IMR-90 (cell line): Measurements from ENCODE around the gene CTAGE4. TPM values are rescaled to one million over a fixed set of nuclear protein-coding genes. Genes with fewer than 3 reads are reported as not detected.

Source experiments
- ATAC-seq: fragments of 200-7000 bp; cut with Tn5 transposase; 2 replicates; pipeline ENCODE4 v1.9.1; 2020; ENCODE audit warnings: low read depth, mild to moderate bottlenecking, moderate library complexity
- BruUV-seq: library from RNA; stranded (reverse); fragments of 400-500 nt; replicated peaks from 2 replicates; lab custom pipeline; 2021; lab: Mats Ljungman, UMichigan
- CTCF ChIA-PET: fragments of 300-600 bp; formaldehyde crosslinking; extraction: SDS; loops from one replicate; lab custom pipeline; 2021; ENCODE audit warnings: antibody characterized with exemption; lab: Yijun Ruan, JAX
- POLR2A ChIA-PET: fragments of 300-600 bp; sonication (Branson Sonifier 250); formaldehyde crosslinking; loops from one replicate; lab custom pipeline; 2022; ENCODE audit warnings: antibody characterized with exemption; ENCODE audit not compliant: unreplicated experiment; lab: Charles Lee
- DNase-seq: peaks from one replicate; pipeline ENCODE4 v3.0.0; 2013
- H2AFZ ChIP-seq: replicated peaks from 2 replicates; pipeline ENCODE3; 2013; ENCODE audit warnings: low read length, mild to moderate bottlenecking; ENCODE audit not compliant: poor library complexity
- H2AK5ac ChIP-seq: 2 replicates; pipeline ENCODE4 v1.6.1; 2013; ENCODE audit warnings: low read depth, low read length, inconsistent platforms
- H2AK9ac ChIP-seq: replicated peaks from 2 replicates; pipeline ENCODE3; 2013; ENCODE audit warnings: mild to moderate bottlenecking, low read depth, low read length, moderate library complexity; ENCODE audit not compliant: poor library complexity
- H2BK120ac ChIP-seq: 2 replicates; pipeline ENCODE4 v1.6.1; 2013; ENCODE audit warnings: low read depth, low read length, inconsistent platforms
- H2BK15ac ChIP-seq: 3 replicates; pipeline ENCODE4 v1.6.1; 2013; ENCODE audit warnings: low read depth, low read length, inconsistent platforms
- H2BK20ac ChIP-seq: 2 replicates; pipeline ENCODE4 v1.6.1; 2013; ENCODE audit warnings: low read depth, mild to moderate bottlenecking, inconsistent platforms, low read length, moderate library complexity
- H2BK5ac ChIP-seq: 2 replicates; pipeline ENCODE4 v1.6.1; 2013; ENCODE audit warnings: mild to moderate bottlenecking, low read depth, low read length, inconsistent platforms; ENCODE audit not compliant: poor library complexity, severe bottlenecking
- H3K14ac ChIP-seq: replicated peaks from 2 replicates; pipeline ENCODE4 v1.6.1; 2013; ENCODE audit warnings: low read depth, low read length, inconsistent platforms
- H3K18ac ChIP-seq: 2 replicates; pipeline ENCODE4 v1.6.1; 2013; ENCODE audit warnings: low read depth, low read length, control low read depth
- H3K23ac ChIP-seq: 2 replicates; pipeline ENCODE4 v1.6.1; 2013; ENCODE audit warnings: low read depth, low read length, inconsistent platforms
- H3K27ac ChIP-seq: 2 replicates; pipeline ENCODE4 v1.5.1; 2013; ENCODE audit warnings: mild to moderate bottlenecking, control low read depth, low read length; ENCODE audit not compliant: insufficient read depth
- H3K27me3 ChIP-seq: 2 replicates; pipeline ENCODE4 v1.6.1; 2013; ENCODE audit warnings: low read length; ENCODE audit not compliant: control insufficient read depth, insufficient read depth
- H3K36me3 ChIP-seq: 2 replicates; pipeline ENCODE4 v1.6.1; 2013; ENCODE audit warnings: low read length, mixed read lengths; ENCODE audit not compliant: control insufficient read depth, insufficient read depth
- H3K4ac ChIP-seq: 2 replicates; pipeline ENCODE4 v1.6.1; 2013; ENCODE audit warnings: low read depth, low read length, inconsistent platforms
- H3K4me1 ChIP-seq: 2 replicates; pipeline ENCODE4 v1.6.1; 2013; ENCODE audit warnings: low read length, mixed read lengths; ENCODE audit not compliant: control insufficient read depth, insufficient read depth
- H3K4me2 ChIP-seq: 2 replicates; pipeline ENCODE4 v1.6.1; 2013; ENCODE audit warnings: low read depth, mild to moderate bottlenecking, control low read depth, low read length, moderate library complexity
- H3K4me3 ChIP-seq: 2 replicates; pipeline ENCODE4 v1.5.1; 2013; ENCODE audit warnings: low read depth, mild to moderate bottlenecking, control low read depth, low read length, moderate library complexity; ENCODE audit not compliant: insufficient read depth
- H3K56ac ChIP-seq: 2 replicates; pipeline ENCODE4 v1.6.1; 2013; ENCODE audit warnings: low read length, inconsistent platforms; ENCODE audit not compliant: insufficient read depth; ENCODE audit errors: extremely low read depth
- H3K79me1 ChIP-seq, 2 experiments: 2 replicates each; pipeline ENCODE4 v1.6.1; 2013; ENCODE audit warnings: low read length in 2 of 2, inconsistent platforms in 1 of 2, low read depth in 1 of 2
- H3K9ac ChIP-seq: 2 replicates; pipeline ENCODE4 v1.6.1; 2013; ENCODE audit warnings: low read depth, low read length, control low read depth
- H3K9me1 ChIP-seq: 2 replicates; pipeline ENCODE4 v1.6.1; 2013; ENCODE audit warnings: low read length, inconsistent platforms; ENCODE audit not compliant: insufficient read depth
- H3K9me3 ChIP-seq: 2 replicates; pipeline ENCODE4 v1.6.1; 2013; ENCODE audit warnings: low read length; ENCODE audit not compliant: control insufficient read depth, insufficient read depth
- H4K20me1 ChIP-seq: 2 replicates; pipeline ENCODE4 v1.6.1; 2013; ENCODE audit warnings: low read length, inconsistent platforms; ENCODE audit not compliant: insufficient read depth
- H4K5ac ChIP-seq: 2 replicates; pipeline ENCODE4 v1.6.1; 2013; ENCODE audit warnings: mild to moderate bottlenecking, low read depth, low read length, control low read depth
- H4K8ac ChIP-seq, 2 experiments: 2 replicates each; pipeline ENCODE4 v1.6.1; 2013; ENCODE audit warnings: low read depth in 2 of 2, low read length in 2 of 2, control low read depth in 1 of 2, inconsistent platforms in 1 of 2
- H4K91ac ChIP-seq: 2 replicates; pipeline ENCODE4 v1.6.1; 2013; ENCODE audit warnings: low read depth, low read length, inconsistent platforms; ENCODE audit not compliant: insufficient read depth
- BHLHE40 ChIP-seq: fragments of 150-350 bp; IDR thresholded peaks from 2 replicates; pipeline ENCODE4 v1.6.1; 2016; ENCODE audit warnings: mild to moderate bottlenecking, low read depth, low read length
- CEBPB ChIP-seq: IDR thresholded peaks from 2 replicates; pipeline ENCODE4 v1.6.1; 2012; ENCODE audit warnings: low read depth, low read length, improper control_type of control experiment
- FOS ChIP-seq: fragments of 150-350 bp; IDR thresholded peaks from 2 replicates; pipeline ENCODE4 v1.6.1; 2016; ENCODE audit warnings: low read depth, low read length
- MAFK ChIP-seq: IDR thresholded peaks from 2 replicates; pipeline ENCODE4 v1.6.1; 2012; ENCODE audit warnings: low read depth, low read length, improper control_type of control experiment
- MAZ ChIP-seq: IDR thresholded peaks from 2 replicates; pipeline ENCODE4 v1.6.1; 2012; ENCODE audit warnings: low read depth, mild to moderate bottlenecking, low read length, improper control_type of control experiment, moderate library complexity, borderline replicate concordance
- MXI1 ChIP-seq: IDR thresholded peaks from 2 replicates; pipeline ENCODE4 v1.6.1; 2012; ENCODE audit warnings: low read depth, mild to moderate bottlenecking, low read length, moderate library complexity, borderline replicate concordance
- NFE2L2 ChIP-seq: fragments of 150-350 bp; IDR thresholded peaks from 2 replicates; pipeline ENCODE4 v1.6.1; 2016; ENCODE audit warnings: low read depth, mild to moderate bottlenecking, low read length
- POLR2A ChIP-seq: IDR thresholded peaks from 2 replicates; pipeline ENCODE4 v1.6.1; 2012; ENCODE audit warnings: mild to moderate bottlenecking, low read depth, low read length
- RAD21 ChIP-seq: IDR thresholded peaks from 2 replicates; pipeline ENCODE4 v1.6.1; 2012; ENCODE audit warnings: low read length, improper control_type of control experiment
- RCOR1 ChIP-seq: IDR thresholded peaks from 2 replicates; pipeline ENCODE4 v1.6.1; 2012; ENCODE audit warnings: mild to moderate bottlenecking, low read length, improper control_type of control experiment; ENCODE audit not compliant: insufficient replicate concordance
- SMC3 ChIP-seq: fragments of 150-350 bp; IDR thresholded peaks from 2 replicates; pipeline ENCODE4 v1.6.1; 2016; ENCODE audit warnings: low read depth, mild to moderate bottlenecking, antibody characterized with exemption, low read length, moderate library complexity
- WGBS, 2 experiments: methylation state at CpG; one replicate each; pipeline versions ENCODE4 v1.1.5 to v1.1.7; 2013; ENCODE audit warnings: missing lambda C conversion rate in 2 of 2; ENCODE audit not compliant: insufficient read length in 1 of 2; ENCODE audit errors: extremely low coverage in 2 of 2; 5-methylcytosine and 5-hydroxymethylcytosine counted together
- dilution Hi-C: fragments of 300-500 bp; cut with HindIII; formaldehyde crosslinking; loops from one replicate; pipeline ENCODE4 v1.14.3; 2018; ENCODE audit warnings: low sequenced_read_pairs; ENCODE audit not compliant: unreplicated experiment
- in situ Hi-C: fragments of 300-500 bp; cut with MboI; formaldehyde crosslinking; loops from 3 replicates; pipeline ENCODE4 v1.14.3; 2019; ENCODE audit warnings: low sequenced_read_pairs, inconsistent platforms, mixed read lengths
- intact Hi-C: fragments of 100-400 bp; cut with micrococcal nuclease; formaldehyde crosslinking; loops from 2 replicates; pipeline ENCODE4 v1.10.0; 2022
- polyA plus RNA-seq, 3 experiments: library from polyadenylated mRNA; depleted of rRNA; stranded (reverse); fragments of >200 nt; gene quantifications; 2 replicates each; pipeline ENCODE4 v1.2.3, GENCODE V29; 2012; ENCODE audit warnings: low replicate concordance in 1 of 3
- total RNA-seq: library from RNA; depleted of rRNA; stranded (reverse); fragments of >200 nt; gene quantifications from 2 replicates; pipeline ENCODE4 v1.2.3, GENCODE V29; 2012
- TF ChIP-seq, protein P1 (sequence below): fragments of 150-350 bp; IDR thresholded peaks from 2 replicates; pipeline ENCODE4 v1.6.1; 2016; ENCODE audit warnings: low read depth, mild to moderate bottlenecking, low read length, moderate library complexity, borderline replicate concordance
- TF ChIP-seq, protein P2 (sequence below): fragments of 150-350 bp; IDR thresholded peaks from 2 replicates; pipeline ENCODE4 v1.6.1; 2017; ENCODE audit warnings: mild to moderate bottlenecking, antibody characterized with exemption, low read length, low read depth

Gene CTAGE4
- total and polyA plus RNA-seq, 2 of the 4 experiments (the other 2 are of a cell fraction) = 0.03 TPM; not detected in 1

DNA sequence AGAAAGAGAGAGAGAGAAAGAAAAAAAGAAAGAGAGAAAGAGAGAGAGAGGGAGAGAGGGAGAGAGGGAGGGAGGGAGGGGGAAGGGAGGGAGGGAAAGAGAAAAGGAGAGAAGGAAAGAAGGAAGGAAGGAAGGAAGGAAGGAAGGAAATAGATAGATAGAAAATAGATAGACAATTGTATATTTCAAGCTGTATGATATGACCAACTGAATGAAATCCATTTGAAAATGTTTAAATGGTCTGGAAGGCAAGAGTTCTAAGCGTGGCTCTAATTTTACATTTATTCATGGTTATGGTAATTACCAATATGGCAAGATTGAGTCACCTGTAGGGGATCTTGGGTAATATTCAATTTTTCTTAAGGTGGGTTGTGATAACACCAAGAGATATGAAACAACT is 24.4 kb upstream of the CTAGE4 start:
- Histone ChIP-seq H2AK9ac (no peak overlapping the region), H3K4me3 (no peak overlapping the region), H3K27me3 (no peaks in the 10 kb centered on the region), H3K36me3 (no peaks in the 10 kb centered on the region), H3K9me1 (no peaks in the 10 kb centered on the region), H3K4me1 (no peaks in the 10 kb centered on the region), H2BK5ac (no peak overlapping the region), H3K27ac (no peak overlapping the region), H4K20me1 (no peaks in the 10 kb centered on the region), H3K18ac (no peak overlapping the region), H3K4me2 (no peak overlapping the region), H2BK15ac (no peak overlapping the region), H4K91ac (no peak overlapping the region), H2BK120ac (no peak overlapping the region), H3K9me3 (no peaks in the 10 kb centered on the region), H3K9ac (no peak overlapping the region), H3K23ac (no peak overlapping the region), H2AK5ac (no peak overlapping the region), H2BK20ac (no peak overlapping the region), H3K4ac (no peak overlapping the region), H3K56ac (no peak overlapping the region), H4K8ac (no peak overlapping the region), H3K79me1 (no peaks in the 10 kb centered on the region), H3K14ac (no peak overlapping the region), H2AFZ (no peak overlapping the region), H4K5ac (no peak overlapping the region)
- dilution Hi-C loops = no loop called here
- DNase-seq (no peak), ATAC-seq (no peak)
- WGBS, 2 experiments = no CpG with 5 or more reads among the region's 1 CpG
- ChIA-PET CTCF (no interaction called here), POLR2A (no interaction called here)
- intact Hi-C loops = loop anchor here (1.0 kb wide), 1 partner anchor 36 kb away; the partner anchor contains the start of gene OR2A14
- no TSS peak for BruUV-seq
- in situ Hi-C loops = no loop called here
- TF ChIP-seq CEBPB = no peak
- no peak for TF ChIP-seq POLR2A
- TF ChIP-seq BHLHE40 = no peak
- no peak for TF ChIP-seq RAD21
- no peak for TF ChIP-seq MAZ
- TF ChIP-seq, protein P1, sequence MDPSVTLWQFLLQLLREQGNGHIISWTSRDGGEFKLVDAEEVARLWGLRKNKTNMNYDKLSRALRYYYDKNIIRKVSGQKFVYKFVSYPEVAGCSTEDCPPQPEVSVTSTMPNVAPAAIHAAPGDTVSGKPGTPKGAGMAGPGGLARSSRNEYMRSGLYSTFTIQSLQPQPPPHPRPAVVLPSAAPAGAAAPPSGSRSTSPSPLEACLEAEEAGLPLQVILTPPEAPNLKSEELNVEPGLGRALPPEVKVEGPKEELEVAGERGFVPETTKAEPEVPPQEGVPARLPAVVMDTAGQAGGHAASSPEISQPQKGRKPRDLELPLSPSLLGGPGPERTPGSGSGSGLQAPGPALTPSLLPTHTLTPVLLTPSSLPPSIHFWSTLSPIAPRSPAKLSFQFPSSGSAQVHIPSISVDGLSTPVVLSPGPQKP = no peak
- TF ChIP-seq, protein P2, sequence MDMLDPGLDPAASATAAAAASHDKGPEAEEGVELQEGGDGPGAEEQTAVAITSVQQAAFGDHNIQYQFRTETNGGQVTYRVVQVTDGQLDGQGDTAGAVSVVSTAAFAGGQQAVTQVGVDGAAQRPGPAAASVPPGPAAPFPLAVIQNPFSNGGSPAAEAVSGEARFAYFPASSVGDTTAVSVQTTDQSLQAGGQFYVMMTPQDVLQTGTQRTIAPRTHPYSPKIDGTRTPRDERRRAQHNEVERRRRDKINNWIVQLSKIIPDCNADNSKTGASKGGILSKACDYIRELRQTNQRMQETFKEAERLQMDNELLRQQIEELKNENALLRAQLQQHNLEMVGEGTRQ = no peak
- TF ChIP-seq MXI1 = no peak
- TF ChIP-seq RCOR1 = no peak
- no peak for TF ChIP-seq SMC3
- no peak for TF ChIP-seq FOS
- no peak for TF ChIP-seq MAFK
- TF ChIP-seq NFE2L2 = no peak
